GM23338 (cell line): ENCODE measurements around the gene BGLAP.

Experiments
- CREB1 ChIP-seq: fragments of 250-450 bp; sonication (Bioruptor Pico); IDR thresholded peaks from 2 replicates; pipeline ENCODE4 v1.5.0; 2020; ENCODE audit warnings: low read depth, mild to moderate bottlenecking, moderate library complexity
- CTCF ChIP-seq, 2 experiments: fragments of 200-600 bp in 1 of 2; sonication (generic) in 1 of 2; conservative IDR thresholded peaks; 2 replicates each; pipeline versions ENCODE4 v1.5.1 to v1.6.1; 2016 to 2017; ENCODE audit warnings: antibody characterized with exemption in 2 of 2, low read depth in 2 of 2, mild to moderate bottlenecking in 2 of 2, moderate library complexity in 1 of 2
- ETS1 ChIP-seq: IDR thresholded peaks from 2 replicates; pipeline ENCODE4 v1.6.1; 2016; ENCODE audit warnings: antibody characterized with exemption
- EZH2 ChIP-seq: fragments of 200-600 bp; sonication (generic); IDR thresholded peaks from one replicate; pipeline ENCODE4 v1.8.0; 2017; ENCODE audit warnings: antibody characterized with exemption, mild to moderate bottlenecking, low read depth; ENCODE audit not compliant: unreplicated experiment
- EZH2phosphoT487 ChIP-seq: fragments of 200-600 bp; sonication (generic); IDR thresholded peaks from one replicate; pipeline ENCODE4 v1.8.1; 2018; ENCODE audit warnings: antibody characterized with exemption; ENCODE audit not compliant: unreplicated experiment
- JUNB ChIP-seq: IDR thresholded peaks from one replicate; pipeline ENCODE4 v1.6.1; 2016; ENCODE audit warnings: antibody characterized with exemption; ENCODE audit not compliant: unreplicated experiment
- NANOG ChIP-seq: IDR thresholded peaks from 2 replicates; pipeline ENCODE4 v1.6.1; 2016; ENCODE audit warnings: antibody characterized with exemption, borderline replicate concordance
- POLR2AphosphoS5 ChIP-seq: IDR thresholded peaks from 2 replicates; pipeline ENCODE4 v1.6.1; 2016; ENCODE audit warnings: antibody characterized with exemption, low read depth
- STAT1 ChIP-seq: IDR thresholded peaks from one replicate; pipeline ENCODE4 v1.6.1; 2016; ENCODE audit warnings: antibody characterized with exemption; ENCODE audit not compliant: unreplicated experiment
- ZNF114 ChIP-seq: fragments of 250-450 bp; sonication (Bioruptor Pico); IDR thresholded peaks from 2 replicates; pipeline ENCODE4 v1.5.0; 2020; ENCODE audit warnings: mild to moderate bottlenecking, moderate library complexity
- ZNF331 ChIP-seq: fragments of 250-450 bp; sonication (Bioruptor Pico); IDR thresholded peaks from 2 replicates; pipeline ENCODE4 v1.5.0; 2020; ENCODE audit warnings: low read depth, mild to moderate bottlenecking, moderate library complexity
- ZNF462 ChIP-seq: fragments of 250-450 bp; sonication (Bioruptor Pico); IDR thresholded peaks from 2 replicates; pipeline ENCODE4 v1.5.0; 2020; ENCODE audit warnings: mild to moderate bottlenecking, moderate library complexity
- TF ChIP-seq, protein P1 (sequence below): IDR thresholded peaks from one replicate; pipeline ENCODE4 v1.6.1; 2018; ENCODE audit warnings: antibody characterized with exemption; ENCODE audit not compliant: unreplicated experiment

GRCh38 chr1:156289857-156290256 lies 47.9 kb downstream of the BGLAP start:
- TF ChIP-seq POLR2AphosphoS5 (no peak), CTCF (conservative IDR thresholded peaks at IDR 0.05; ENCODE audit: low read depth in 2 of 2) (no peak), EZH2 (no peak), EZH2phosphoT487 (no peak), JUNB (no peak), ZNF114 (CRISPR knock-in tag) (no peak), NANOG (no peak), ZNF462 (CRISPR knock-in tag) (no peak), STAT1 (no peak), CREB1 (CRISPR knock-in tag) (no peak), ZNF331 (CRISPR knock-in tag) (no peak), ETS1 (no peak)
- TF ChIP-seq, protein P1, sequence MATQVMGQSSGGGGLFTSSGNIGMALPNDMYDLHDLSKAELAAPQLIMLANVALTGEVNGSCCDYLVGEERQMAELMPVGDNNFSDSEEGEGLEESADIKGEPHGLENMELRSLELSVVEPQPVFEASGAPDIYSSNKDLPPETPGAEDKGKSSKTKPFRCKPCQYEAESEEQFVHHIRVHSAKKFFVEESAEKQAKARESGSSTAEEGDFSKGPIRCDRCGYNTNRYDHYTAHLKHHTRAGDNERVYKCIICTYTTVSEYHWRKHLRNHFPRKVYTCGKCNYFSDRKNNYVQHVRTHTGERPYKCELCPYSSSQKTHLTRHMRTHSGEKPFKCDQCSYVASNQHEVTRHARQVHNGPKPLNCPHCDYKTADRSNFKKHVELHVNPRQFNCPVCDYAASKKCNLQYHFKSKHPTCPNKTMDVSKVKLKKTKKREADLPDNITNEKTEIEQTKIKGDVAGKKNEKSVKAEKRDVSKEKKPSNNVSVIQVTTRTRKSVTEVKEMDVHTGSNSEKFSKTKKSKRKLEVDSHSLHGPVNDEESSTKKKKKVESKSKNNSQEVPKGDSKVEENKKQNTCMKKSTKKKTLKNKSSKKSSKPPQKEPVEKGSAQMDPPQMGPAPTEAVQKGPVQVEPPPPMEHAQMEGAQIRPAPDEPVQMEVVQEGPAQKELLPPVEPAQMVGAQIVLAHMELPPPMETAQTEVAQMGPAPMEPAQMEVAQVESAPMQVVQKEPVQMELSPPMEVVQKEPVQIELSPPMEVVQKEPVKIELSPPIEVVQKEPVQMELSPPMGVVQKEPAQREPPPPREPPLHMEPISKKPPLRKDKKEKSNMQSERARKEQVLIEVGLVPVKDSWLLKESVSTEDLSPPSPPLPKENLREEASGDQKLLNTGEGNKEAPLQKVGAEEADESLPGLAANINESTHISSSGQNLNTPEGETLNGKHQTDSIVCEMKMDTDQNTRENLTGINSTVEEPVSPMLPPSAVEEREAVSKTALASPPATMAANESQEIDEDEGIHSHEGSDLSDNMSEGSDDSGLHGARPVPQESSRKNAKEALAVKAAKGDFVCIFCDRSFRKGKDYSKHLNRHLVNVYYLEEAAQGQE = no peak
